Lower leg skin (tissue), 4 donors: ENCODE data around the gene ENOX1. TPM values are rescaled to one million over a fixed set of nuclear protein-coding genes. Genes with fewer than 3 reads are reported as not detected.

ENCODE experiments used
- DNase-seq, 2 donors: peaks; one replicate each; pipeline ENCODE4 v3.0.0-alpha.2; 2019; ENCODE audit warnings: low spot score in 2 of 2
- H3K4me3 ChIP-seq: fragments of 200-600 bp; sonication (generic); 2 replicates; pipeline ENCODE4 v1.5.1; 2017; ENCODE audit warnings: mild to moderate bottlenecking, low read depth; ENCODE audit not compliant: poor library complexity, severe bottlenecking
- POLR2A ChIP-seq, 2 donors: fragments of 450-650 bp; IDR thresholded peaks; one replicate each; pipeline ENCODE4 v1.6.1; 2016 to 2017; ENCODE audit warnings: antibody characterized with exemption in 2 of 2, mild to moderate bottlenecking in 1 of 2, moderate library complexity in 1 of 2
- WGBS, 2 donors: methylation state at CpG; one replicate each; pipeline ENCODE4 v1.1.5; 2018; 5-methylcytosine and 5-hydroxymethylcytosine counted together
- intact Hi-C: fragments of 100-400 bp; cut with DNase I; formaldehyde crosslinking; loops from one replicate; pipeline ENCODE4 v1.15.0; 2023; ENCODE audit warnings: low total_unique reads
- total RNA-seq, 4 donors: library from RNA; depleted of rRNA; stranded (reverse); fragments of >200 nt; gene quantifications; one replicate each; pipeline ENCODE4 v1.1.0, GENCODE V29; 2016
- TF ChIP-seq, protein P1 (sequence below), 3 donors: fragments of 450-650 bp; IDR thresholded peaks; one replicate each; pipeline ENCODE4 v1.5.1; 2016; ENCODE audit warnings: antibody characterized with exemption in 3 of 3, mild to moderate bottlenecking in 3 of 3, moderate library complexity in 2 of 3

Gene ENOX1
- total RNA-seq, 4 donors from 2014 or later = 0.11 to 0.52 (median 0.30) TPM

GRCh38 chr13:43802511-43802910 is 15.7 kb upstream of the ENOX1 start:
- intact Hi-C loops = loop anchor here (5.0 kb wide), 2 partner anchors 710 to 835 kb away; no protein-coding TSS in a partner anchor
- H3K4me3 ChIP-seq = no peak overlapping the region
- TF ChIP-seq, protein P1, sequence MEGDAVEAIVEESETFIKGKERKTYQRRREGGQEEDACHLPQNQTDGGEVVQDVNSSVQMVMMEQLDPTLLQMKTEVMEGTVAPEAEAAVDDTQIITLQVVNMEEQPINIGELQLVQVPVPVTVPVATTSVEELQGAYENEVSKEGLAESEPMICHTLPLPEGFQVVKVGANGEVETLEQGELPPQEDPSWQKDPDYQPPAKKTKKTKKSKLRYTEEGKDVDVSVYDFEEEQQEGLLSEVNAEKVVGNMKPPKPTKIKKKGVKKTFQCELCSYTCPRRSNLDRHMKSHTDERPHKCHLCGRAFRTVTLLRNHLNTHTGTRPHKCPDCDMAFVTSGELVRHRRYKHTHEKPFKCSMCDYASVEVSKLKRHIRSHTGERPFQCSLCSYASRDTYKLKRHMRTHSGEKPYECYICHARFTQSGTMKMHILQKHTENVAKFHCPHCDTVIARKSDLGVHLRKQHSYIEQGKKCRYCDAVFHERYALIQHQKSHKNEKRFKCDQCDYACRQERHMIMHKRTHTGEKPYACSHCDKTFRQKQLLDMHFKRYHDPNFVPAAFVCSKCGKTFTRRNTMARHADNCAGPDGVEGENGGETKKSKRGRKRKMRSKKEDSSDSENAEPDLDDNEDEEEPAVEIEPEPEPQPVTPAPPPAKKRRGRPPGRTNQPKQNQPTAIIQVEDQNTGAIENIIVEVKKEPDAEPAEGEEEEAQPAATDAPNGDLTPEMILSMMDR (IDR thresholded peaks at IDR 0.05) = no peak
- no peak for TF ChIP-seq POLR2A (IDR thresholded peaks at IDR 0.05)
- DNase-seq = no peak

- intact Hi-C loops = loop anchor here (5.0 kb wide), 2 partner anchors 709 to 834 kb away; no protein-coding TSS in a partner anchor
- H3K4me3 ChIP-seq = no peak overlapping the region
- 66 to 80% methylated on average over 3 of the region's 3 CpGs for WGBS, 2 donors
- DNase-seq = no peak
- TF ChIP-seq, protein P1 (IDR thresholded peaks at IDR 0.05) = no peak
- TF ChIP-seq POLR2A (IDR thresholded peaks at IDR 0.05) = no peak
These were observed 14.1 kb upstream of the ENOX1 start for GRCh38 chr13:43800828-43801227.

- WGBS, 2 donors = 74% methylated on average over 4 of the region's 4 CpGs
These were observed 12.4 kb upstream of the ENOX1 start for GRCh38 chr13:43799191-43799590.

GRCh38 chr13:43797869-43798268 is 11.1 kb upstream of the ENOX1 start:
- H3K4me3 ChIP-seq = no peak overlapping the region
- TF ChIP-seq, protein P1 (IDR thresholded peaks at IDR 0.05) = no peak
- no peak for TF ChIP-seq POLR2A (IDR thresholded peaks at IDR 0.05)
- no peak for DNase-seq
- intact Hi-C loops = no loop called here
- WGBS, 2 donors = 47 to 59% methylated on average over 3 of the region's 3 CpGs

More at GRCh38 chr13:43799191-43799590, 12.4 kb upstream of the ENOX1 start:
- intact Hi-C loops = no loop called here
- no peak overlapping the region for H3K4me3 ChIP-seq
- no peak for DNase-seq
- TF ChIP-seq, protein P1 (IDR thresholded peaks at IDR 0.05) = no peak
- TF ChIP-seq POLR2A (IDR thresholded peaks at IDR 0.05) = no peak

GRCh38 chr13:43797159-43797558 is 10.4 kb upstream of the ENOX1 start:
- DNase-seq = no peak
- no peak overlapping the region for H3K4me3 ChIP-seq
- TF ChIP-seq, protein P1 (IDR thresholded peaks at IDR 0.05) = no peak
- no peak for TF ChIP-seq POLR2A (IDR thresholded peaks at IDR 0.05)
- intact Hi-C loops = no loop called here
- WGBS, 2 donors = 91 to 97% methylated on average over 1 of the region's 1 CpG

DNA sequence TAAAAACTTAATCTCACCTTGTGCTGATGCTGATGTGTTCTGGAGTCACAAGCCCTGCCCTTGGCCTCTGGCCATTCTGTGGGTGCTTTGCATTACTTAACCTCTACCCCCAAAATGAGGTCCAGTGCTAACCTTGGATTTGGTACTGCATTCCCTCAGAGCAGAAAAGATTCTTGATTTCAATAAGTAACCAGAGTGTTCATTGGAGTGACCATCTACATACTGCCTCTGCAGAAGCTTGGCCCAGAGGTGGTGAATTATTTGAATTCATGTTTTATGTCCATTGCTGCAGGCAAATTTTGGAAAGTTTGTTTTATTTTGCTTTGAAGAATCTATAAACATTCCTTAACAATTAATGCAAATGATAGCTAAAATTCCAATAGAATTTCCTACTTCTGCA is 7.6 kb upstream of the ENOX1 start:
- intact Hi-C loops = no loop called here
- no peak for DNase-seq
- H3K4me3 ChIP-seq = no peak overlapping the region
- TF ChIP-seq, protein P1 (IDR thresholded peaks at IDR 0.05) = no peak
- no peak for TF ChIP-seq POLR2A (IDR thresholded peaks at IDR 0.05)
